H9 (cell line): ENCODE data around the gene VSIG8. TPM values are rescaled to one million over a fixed set of nuclear protein-coding genes. Genes with fewer than 3 reads are reported as not detected.

Source experiments
- DNase-seq: peaks from one replicate; pipeline ENCODE4 v3.0.0-alpha.2; 2017
- H2AFZ ChIP-seq: one replicate; pipeline ENCODE4 v1.6.1; 2013; ENCODE audit warnings: mild to moderate bottlenecking, low read length, control low read depth, moderate library complexity
- H2AK5ac ChIP-seq: 2 replicates; pipeline ENCODE4 v1.6.1; 2013; ENCODE audit warnings: low read length, control low read depth, mixed read lengths; ENCODE audit not compliant: insufficient read length
- H2BK120ac ChIP-seq: one replicate; pipeline ENCODE4 v1.6.1; 2013; ENCODE audit warnings: low read depth, mild to moderate bottlenecking, low read length, control low read depth, inconsistent platforms; ENCODE audit not compliant: poor library complexity, severe bottlenecking
- H2BK12ac ChIP-seq: 2 replicates; pipeline ENCODE4 v1.6.1; 2013; ENCODE audit warnings: low read length, control low read depth, mixed read lengths, low read depth; ENCODE audit not compliant: insufficient read length
- H2BK15ac ChIP-seq: 2 replicates; pipeline ENCODE4 v1.6.1; 2013; ENCODE audit warnings: low read depth, low read length, control low read depth
- H2BK20ac ChIP-seq: one replicate; pipeline ENCODE4 v1.6.1; 2013; ENCODE audit warnings: low read depth, mild to moderate bottlenecking, low read length, control low read depth, inconsistent platforms; ENCODE audit not compliant: poor library complexity, severe bottlenecking
- H2BK5ac ChIP-seq: 2 replicates; pipeline ENCODE4 v1.6.1; 2013; ENCODE audit warnings: low read length, control low read depth, mixed read lengths; ENCODE audit not compliant: insufficient read length
- H3K14ac ChIP-seq: 2 replicates; pipeline ENCODE4 v1.6.1; 2013; ENCODE audit warnings: low read length, control low read depth; ENCODE audit not compliant: insufficient read depth
- H3K18ac ChIP-seq: 2 replicates; pipeline ENCODE4 v1.6.1; 2013; ENCODE audit warnings: low read depth, mild to moderate bottlenecking, mixed read lengths, low read length, control low read depth; ENCODE audit not compliant: insufficient read length
- H3K23ac ChIP-seq: 2 replicates; pipeline ENCODE4 v1.6.1; 2013; ENCODE audit warnings: low read length, control low read depth, mixed read lengths, low read depth; ENCODE audit not compliant: insufficient read length
- H3K23me2 ChIP-seq: 2 replicates; pipeline ENCODE4 v1.6.1; 2013; ENCODE audit warnings: low read depth, mild to moderate bottlenecking, mixed read lengths, low read length, control low read depth; ENCODE audit not compliant: insufficient read length, poor library complexity, severe bottlenecking
- H3K27ac ChIP-seq: 2 replicates; pipeline ENCODE4 v1.5.1; 2013; ENCODE audit warnings: low read length, control low read depth, mixed read lengths, low read depth; ENCODE audit not compliant: insufficient read length
- H3K27me3 ChIP-seq: 2 replicates; pipeline ENCODE4 v1.6.1; 2013; ENCODE audit warnings: low read length, control low read depth, inconsistent platforms; ENCODE audit not compliant: insufficient read depth
- H3K4ac ChIP-seq: 2 replicates; pipeline ENCODE4 v1.6.1; 2013; ENCODE audit warnings: low read depth, mild to moderate bottlenecking, control low read depth, inconsistent platforms, low read length, moderate library complexity
- H3K4me1 ChIP-seq: 2 replicates; pipeline ENCODE4 v1.6.1; 2013; ENCODE audit warnings: low read length, control low read depth, inconsistent platforms; ENCODE audit not compliant: insufficient read depth
- H3K4me2 ChIP-seq: 2 replicates; pipeline ENCODE4 v1.6.1; 2013; ENCODE audit warnings: low read length, control low read depth, mixed read lengths; ENCODE audit not compliant: insufficient read length, insufficient read depth
- H3K56ac ChIP-seq: 2 replicates; pipeline ENCODE4 v1.6.1; 2013; ENCODE audit warnings: low read depth, mild to moderate bottlenecking, mixed read lengths, low read length, control low read depth; ENCODE audit not compliant: insufficient read length
- H3K79me1 ChIP-seq: 2 replicates; pipeline ENCODE4 v1.6.1; 2013; ENCODE audit warnings: low read depth, mild to moderate bottlenecking, moderate library complexity, low read length, control low read depth, inconsistent platforms; ENCODE audit not compliant: insufficient read depth, poor library complexity, severe bottlenecking
- H3K79me2 ChIP-seq: 2 replicates; pipeline ENCODE4 v1.6.1; 2013; ENCODE audit warnings: low read length, control low read depth, inconsistent platforms; ENCODE audit not compliant: insufficient read depth
- H3K9ac ChIP-seq: 2 replicates; pipeline ENCODE4 v1.6.1; 2013; ENCODE audit warnings: low read length, control low read depth, mixed read lengths; ENCODE audit not compliant: insufficient read length; ENCODE audit errors: extremely low read depth
- H3K9me3 ChIP-seq: one replicate; pipeline ENCODE4 v1.6.1; 2013; ENCODE audit warnings: low read depth, low read length, inconsistent platforms; ENCODE audit not compliant: control insufficient read depth
- H3T11ph ChIP-seq: one replicate; pipeline ENCODE4 v1.6.1; 2013; ENCODE audit warnings: mild to moderate bottlenecking, low read length, control low read depth, inconsistent platforms
- H4K20me1 ChIP-seq: one replicate; pipeline ENCODE4 v1.6.1; 2013; ENCODE audit not compliant: control insufficient read depth, insufficient read length, insufficient read depth
- H4K5ac ChIP-seq: 2 replicates; pipeline ENCODE4 v1.6.1; 2013; ENCODE audit warnings: low read depth, mild to moderate bottlenecking, mixed read lengths, low read length, control low read depth; ENCODE audit not compliant: insufficient read length
- H4K8ac ChIP-seq: replicated peaks from 2 replicates; pipeline ENCODE4 v1.6.1; 2013; ENCODE audit warnings: low read length, control low read depth, mixed read lengths, low read depth; ENCODE audit not compliant: insufficient read length
- H4K91ac ChIP-seq: 2 replicates; pipeline ENCODE4 v1.6.1; 2013; ENCODE audit warnings: low read depth, mild to moderate bottlenecking, moderate library complexity, mixed read lengths, low read length, control low read depth; ENCODE audit not compliant: insufficient read length
- H3K27ac Mint-ChIP-seq, 3 experiments: 2 replicates in 2 of 3; 3 replicates in 1 of 3; pipeline ENCODE4 v1.8.0; 2020 to 2021; ENCODE audit warnings: mixed read lengths in 3 of 3, mild to moderate bottlenecking in 1 of 3, moderate library complexity in 1 of 3
- H3K27me3 Mint-ChIP-seq: 2 replicates; pipeline ENCODE4 v1.8.0; 2021; ENCODE audit warnings: low read depth, mild to moderate bottlenecking, moderate library complexity, mixed read lengths
- H3K36me3 Mint-ChIP-seq, 3 experiments: 2 replicates in 2 of 3; 3 replicates in 1 of 3; pipeline ENCODE4 v1.8.0; 2020 to 2021; ENCODE audit warnings: low read depth in 3 of 3, mixed read lengths in 3 of 3; ENCODE audit not compliant: insufficient read depth in 1 of 3
- H3K4me1 Mint-ChIP-seq, 2 experiments: 2 replicates each; pipeline ENCODE4 v1.8.0; 2020; ENCODE audit warnings: mixed read lengths in 2 of 2
- H3K4me3 Mint-ChIP-seq, 2 experiments: 2 replicates in 1 of 2; 3 replicates in 1 of 2; pipeline ENCODE4 v1.8.0; 2020 to 2021; ENCODE audit warnings: mild to moderate bottlenecking in 2 of 2, mixed read lengths in 2 of 2, moderate library complexity in 1 of 2
- H3K9me3 Mint-ChIP-seq, 2 experiments: 2 replicates in 1 of 2; 3 replicates in 1 of 2; pipeline ENCODE4 v1.8.0; 2020; ENCODE audit warnings: mild to moderate bottlenecking in 2 of 2, mixed read lengths in 2 of 2, moderate library complexity in 1 of 2
- CTCF ChIP-seq: fragments of 200-600 bp; sonication (generic); conservative IDR thresholded peaks from 3 replicates; pipeline ENCODE4 v1.8.0; 2021; ENCODE audit warnings: antibody characterized with exemption, mild to moderate bottlenecking
- WGBS: extraction: QIAGEN DNeasy Blood & Tissue Kit; methylation state at CpG from one replicate; pipeline ENCODE4 v1.1.7; 2013; ENCODE audit warnings: missing lambda C conversion rate, low lambda C conversion rate, mixed read lengths; ENCODE audit not compliant: insufficient read length; ENCODE audit errors: extremely low coverage; 5-methylcytosine and 5-hydroxymethylcytosine counted together
- total RNA-seq: library from RNA; stranded (reverse); gene quantifications from 2 replicates; pipeline ENCODE4 v1.2.1, GENCODE V29; 2021

VSIG8 gene
- total RNA-seq, 1 experiment from 2014 or later, result not detected

DNA sequence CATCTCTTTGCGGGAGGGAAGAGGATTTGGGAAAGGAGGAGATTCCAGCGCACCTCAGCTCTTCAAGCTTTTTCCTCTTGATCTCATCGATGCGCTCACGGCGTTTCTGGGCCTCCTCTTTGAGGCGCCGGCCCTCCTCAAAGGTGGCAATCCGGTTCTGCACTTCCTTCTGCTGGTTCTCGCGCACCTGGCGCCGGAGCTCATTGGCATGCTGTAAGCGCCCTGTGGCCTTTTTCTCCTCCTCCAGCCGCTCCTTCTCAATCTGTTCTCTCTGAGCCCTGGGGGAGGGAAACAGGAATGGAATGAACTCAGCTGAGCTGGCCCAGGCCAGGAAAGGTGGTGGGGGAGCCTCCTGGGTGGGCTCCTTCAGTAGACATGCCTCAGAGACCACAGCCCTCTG, 10.4 kb upstream of the VSIG8 start:
- WGBS, result no CpG with 5 or more reads among the region's 15 CpGs
- H2AFZ ChIP-seq, result no peak overlapping the region

More for the DNA sequence above, 10.4 kb upstream of the VSIG8 start:
- no peaks in the 10 kb centered on the region for H3K23me2 ChIP-seq
- no peak overlapping the region for H3T11ph ChIP-seq
- Mint-ChIP-seq H3K9me3 (no peaks in the 10 kb centered on the region), H3K27me3 (peaks cover 18% of the 10 kb centered on the region), H3K4me3 (no peak overlapping the region), H3K27ac (peak overlapping the region in 1 of 3 experiments; percentile 71; a peak in 1 of 7 replicates), H3K4me1 (peaks cover 6 to 12% of the 10 kb centered on the region in 2 experiments), H3K36me3 (peaks cover 0 to 2% (median 0%) of the 10 kb centered on the region in 3 experiments; a peak in 2 of 7 replicates)
- no peak overlapping the region for H4K91ac ChIP-seq
- H2AK5ac ChIP-seq, result no peak overlapping the region
- H2BK5ac ChIP-seq, result no peak overlapping the region
- no peak overlapping the region for H2BK20ac ChIP-seq
- H3K4ac ChIP-seq, result no peak overlapping the region; the same call in 1 of the 2 replicates
- H3K4me1 ChIP-seq, result no peaks in the 10 kb centered on the region
- H4K8ac ChIP-seq, result no peak overlapping the region
- H3K9ac ChIP-seq, result no peak overlapping the region
- no peak overlapping the region for H3K23ac ChIP-seq
- no peaks in the 10 kb centered on the region for H4K20me1 ChIP-seq
- no peaks in the 10 kb centered on the region for H3K79me2 ChIP-seq
- H3K56ac ChIP-seq, result no peak overlapping the region
- no peak overlapping the region for H3K4me2 ChIP-seq
- no peak overlapping the region for H3K18ac ChIP-seq
- TF ChIP-seq CTCF, result no peak
- no peaks in the 10 kb centered on the region for H3K27me3 ChIP-seq
- H2BK120ac ChIP-seq, result no peak overlapping the region
- H3K27ac ChIP-seq, result no peak overlapping the region
- DNase-seq, result no peak
- H4K5ac ChIP-seq, result no peak overlapping the region
- H3K14ac ChIP-seq, result no peak overlapping the region
- H2BK15ac ChIP-seq, result no peak overlapping the region
- H3K79me1 ChIP-seq, result no peaks in the 10 kb centered on the region
- H2BK12ac ChIP-seq, result no peak overlapping the region
- H3K9me3 ChIP-seq, result no peaks in the 10 kb centered on the region
